Heart left ventricle (tissue), 13 donors: Measurements from ENCODE around the gene MS4A6A.

Experiments
- POLR2A ChIP-seq, 2 donors: fragments of 450-650 bp; IDR thresholded peaks; one replicate each; pipeline ENCODE4 v1.6.1; 2017; ENCODE audit warnings: antibody characterized with exemption in 2 of 2, mild to moderate bottlenecking in 2 of 2, moderate library complexity in 2 of 2
- TF ChIP-seq, protein P1 (sequence below), 12 donors: fragments of 200-600 bp; sonication (generic) in 4 of 12; IDR thresholded peaks; one replicate each; pipeline versions ENCODE4 v1.5.0 to v1.8.0; 2018 to 2022; ENCODE audit warnings: antibody characterized with exemption in 12 of 12, mild to moderate bottlenecking in 5 of 12
- donor health status: ischemic (EF 13 %, LVEDD 7.1; RV severe dilation, severe dysfunction).
- donor health status: DM: no; HTN: yes; CAD: no.
- donor health status: DM: no; HTN: no; CAD: no.
- donor health status: ischemic (EF 25% LVEDD 6.9; RV normal size, moderate dysfunction).
- donor health status: ischemic (EF 25% LVEDD 5.7; RV mildly dilated, moderate dysfunction).
- donor health status: ischemic (EF 35%, LVEDD 5.7; RV mildly dilated, moderate dysfunction).
- donor health status: nonischemic (EF 11% LVEDD 7.7; RV severe dilation, severe dysfunction).
- donor health status: DM: yes; HTN: yes; CAD: no.
- donor health status: PGD.
- donor health status: ischemic (EF 29% LVEDD 5.4; RV normal size, mild dysfunction).
- donor health status: nonischemic (EF 23%, LVEDD 6.1; RV moderate dilation, normal function).

DNA sequence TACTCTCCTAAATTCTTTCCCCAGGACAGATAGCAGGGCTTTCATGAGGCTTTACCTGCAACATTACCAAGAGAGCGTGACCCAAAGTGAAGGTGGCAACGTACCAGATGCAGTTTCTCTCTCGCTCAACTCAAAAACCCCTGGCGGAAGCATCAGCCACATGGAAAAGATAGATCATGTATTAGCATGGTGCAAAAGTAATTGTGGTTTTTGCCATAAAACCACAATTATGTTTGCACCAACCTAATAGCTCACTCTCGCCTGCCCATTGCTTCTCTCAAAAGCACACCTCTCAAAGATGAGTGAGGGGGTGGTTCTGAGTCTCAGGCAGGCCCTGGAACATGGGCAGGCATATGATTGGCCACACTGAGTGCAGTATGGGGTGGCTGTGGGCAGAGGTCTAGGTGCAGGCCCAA is 7.0 kb downstream of the MS4A6A start:
- TF ChIP-seq, protein P1, sequence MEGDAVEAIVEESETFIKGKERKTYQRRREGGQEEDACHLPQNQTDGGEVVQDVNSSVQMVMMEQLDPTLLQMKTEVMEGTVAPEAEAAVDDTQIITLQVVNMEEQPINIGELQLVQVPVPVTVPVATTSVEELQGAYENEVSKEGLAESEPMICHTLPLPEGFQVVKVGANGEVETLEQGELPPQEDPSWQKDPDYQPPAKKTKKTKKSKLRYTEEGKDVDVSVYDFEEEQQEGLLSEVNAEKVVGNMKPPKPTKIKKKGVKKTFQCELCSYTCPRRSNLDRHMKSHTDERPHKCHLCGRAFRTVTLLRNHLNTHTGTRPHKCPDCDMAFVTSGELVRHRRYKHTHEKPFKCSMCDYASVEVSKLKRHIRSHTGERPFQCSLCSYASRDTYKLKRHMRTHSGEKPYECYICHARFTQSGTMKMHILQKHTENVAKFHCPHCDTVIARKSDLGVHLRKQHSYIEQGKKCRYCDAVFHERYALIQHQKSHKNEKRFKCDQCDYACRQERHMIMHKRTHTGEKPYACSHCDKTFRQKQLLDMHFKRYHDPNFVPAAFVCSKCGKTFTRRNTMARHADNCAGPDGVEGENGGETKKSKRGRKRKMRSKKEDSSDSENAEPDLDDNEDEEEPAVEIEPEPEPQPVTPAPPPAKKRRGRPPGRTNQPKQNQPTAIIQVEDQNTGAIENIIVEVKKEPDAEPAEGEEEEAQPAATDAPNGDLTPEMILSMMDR (IDR thresholded peaks at IDR 0.05): no peak
- TF ChIP-seq POLR2A (IDR thresholded peaks at IDR 0.05): no peak
